HepG2 (cell line): ENCODE data around the gene DEGS1. TPM values are rescaled to one million over a fixed set of nuclear protein-coding genes. Genes with fewer than 3 reads are reported as not detected.
A peak's percentile ranks its signal among the peaks of the same experiment; 100 is the strongest.

ENCODE experiments used
- ATAC-seq: fragments of 200-7000 bp; cut with Tn5 transposase; 3 replicates; pipeline ENCODE4 v1.9.1; 2020; ENCODE audit warnings: mild to moderate bottlenecking, moderate library complexity
- BruUV-seq: library from RNA; stranded (reverse); fragments of 400-500 nt; replicated peaks from 2 replicates; lab custom pipeline; 2021; lab: Mats Ljungman, UMichigan
- CTCF ChIA-PET: fragments of 300-600 bp; formaldehyde crosslinking; extraction: SDS; loops from one replicate; lab custom pipeline; 2021; ENCODE audit warnings: low total read pairs, inconsistent platforms, low intra/inter-chr PET ratio; lab: Yijun Ruan, JAX
- POLR2A ChIA-PET: fragments of 350-600 bp; sonication (Branson Sonifier 250); formaldehyde crosslinking; loops from one replicate; lab custom pipeline; 2020; ENCODE audit warnings: antibody characterized with exemption, inconsistent platforms; lab: Yijun Ruan, JAX
- DNase-seq: peaks from one replicate; pipeline ENCODE4 v3.0.0-alpha.2; 2015; ENCODE audit warnings: low spot score
- FAIRE-seq: peaks from 3 replicates; lab custom pipeline; 2011; peaks lifted over from hg19 to GRCh38; lab: Jason Lieb, UNC
- H2AFZ ChIP-seq: one replicate; pipeline ENCODE4 v1.6.1; 2011; ENCODE audit warnings: low read length, inconsistent platforms
- H3K27ac ChIP-seq: fragments of 300-600 bp; 3 replicates; pipeline ENCODE4 v1.8.0; 2011; ENCODE audit warnings: mixed run types, mild to moderate bottlenecking, mixed read lengths, low read length, inconsistent platforms; ENCODE audit not compliant: insufficient read depth; ENCODE audit errors: extremely low read length
- H3K27me3 ChIP-seq, 2 experiments: fragments of 200-600 bp in 1 of 2; 2 replicates in 1 of 2; 3 replicates in 1 of 2; pipeline versions ENCODE4 v1.6.0 to v1.8.0; 2011; ENCODE audit warnings: low read length in 2 of 2, mild to moderate bottlenecking in 2 of 2, moderate library complexity in 2 of 2, inconsistent platforms in 1 of 2; ENCODE audit not compliant: insufficient read depth in 2 of 2, control insufficient read depth in 1 of 2
- H3K36me3 ChIP-seq, 2 experiments: fragments of 200-600 bp in 1 of 2; replicated peaks in 1 of 2; 2 replicates in 1 of 2; 3 replicates in 1 of 2; pipeline versions ENCODE4 v1.5.1 to v1.8.0; 2011; ENCODE audit warnings: low read length in 2 of 2, inconsistent platforms in 1 of 2; ENCODE audit not compliant: insufficient read depth in 2 of 2, control insufficient read depth in 1 of 2
- H3K4me1 ChIP-seq: 2 replicates; pipeline ENCODE4 v1.5.1; 2012; ENCODE audit warnings: low read length, inconsistent platforms; ENCODE audit not compliant: insufficient read depth
- H3K4me2 ChIP-seq: 2 replicates; pipeline ENCODE4 v1.6.0; 2011; ENCODE audit warnings: low read depth, low read length, inconsistent platforms
- H3K4me3 ChIP-seq, 3 experiments: fragments of 200-600 bp in 1 of 3; sonication (generic), shearing (Covaris generic) in 1 of 3; replicated peaks in 1 of 3; 2 replicates each; pipeline ENCODE4 v1.5.1; 2011 to 2016; ENCODE audit warnings: low read length in 3 of 3, inconsistent platforms in 2 of 3, low read depth in 2 of 3, mild to moderate bottlenecking in 2 of 3, control low read depth in 1 of 3, mixed read lengths in 1 of 3; ENCODE audit not compliant: insufficient read depth in 1 of 3
- H3K79me2 ChIP-seq: one replicate; pipeline ENCODE4 v1.6.1; 2011; ENCODE audit warnings: low read length, inconsistent platforms; ENCODE audit not compliant: insufficient read depth
- H3K9ac ChIP-seq: 2 replicates; pipeline ENCODE4 v1.6.0; 2011; ENCODE audit warnings: mild to moderate bottlenecking, low read depth, low read length, inconsistent platforms; ENCODE audit not compliant: insufficient read depth
- H3K9me3 ChIP-seq: 2 replicates; pipeline ENCODE4 v1.5.1; 2012; ENCODE audit warnings: mild to moderate bottlenecking, low read length
- H4K20me1 ChIP-seq: 2 replicates; pipeline ENCODE4 v1.6.0; 2011; ENCODE audit warnings: inconsistent platforms, mild to moderate bottlenecking, low read length, moderate library complexity; ENCODE audit not compliant: insufficient read depth
- CC2D1A ChIP-seq: sonication (generic); formaldehyde crosslinking; IDR thresholded peaks from 2 replicates; pipeline ENCODE4 v1.8.1; 2023; ENCODE audit warnings: mild to moderate bottlenecking, missing genetic modification reagents
- FLYWCH1 ChIP-seq: sonication (generic); formaldehyde crosslinking; IDR thresholded peaks from 2 replicates; pipeline ENCODE4 v1.8.1; 2023; ENCODE audit warnings: mild to moderate bottlenecking, missing genetic modification reagents
- HNRNPH1 ChIP-seq: fragments of 200-400 bp; formaldehyde crosslinking; optimal IDR thresholded peaks from 2 replicates; pipeline ENCODE3; 2017; ENCODE audit warnings: mild to moderate bottlenecking, low read depth, low read length
- IRF9 ChIP-seq: sonication (generic); formaldehyde crosslinking; IDR thresholded peaks from 2 replicates; pipeline ENCODE4 v1.8.0; 2022; ENCODE audit warnings: missing genetic modification reagents, mild to moderate bottlenecking, borderline replicate concordance
- MAFK ChIP-seq, 2 experiments: IDR thresholded peaks in 1 of 2; conservative IDR thresholded peaks in 1 of 2; 2 replicates each; pipeline ENCODE4 v1.6.1; 2011; ENCODE audit warnings: improper control_type of control experiment in 2 of 2, low read length in 2 of 2
- MED8 ChIP-seq: sonication (generic); formaldehyde crosslinking; IDR thresholded peaks from 2 replicates; pipeline ENCODE4 v1.8.1; 2023; ENCODE audit warnings: mild to moderate bottlenecking, missing genetic modification reagents; ENCODE audit not compliant: insufficient replicate concordance
- PRMT3 ChIP-seq: sonication (generic); formaldehyde crosslinking; IDR thresholded peaks from 2 replicates; pipeline ENCODE4 v1.8.1; 2022; ENCODE audit warnings: low read depth, mild to moderate bottlenecking, moderate library complexity, missing genetic modification reagents, borderline replicate concordance
- SALL2 ChIP-seq: sonication (generic); formaldehyde crosslinking; IDR thresholded peaks from 2 replicates; pipeline ENCODE4 v1.8.1; 2023; ENCODE audit warnings: mild to moderate bottlenecking, missing genetic modification reagents, inconsistent platforms
- TAF1 ChIP-seq: sonication (generic); formaldehyde crosslinking; IDR thresholded peaks from 2 replicates; pipeline ENCODE4 v1.4.0; 2020; ENCODE audit warnings: missing genetic modification reagents
- TEAD3 ChIP-seq: optimal IDR thresholded peaks from 2 replicates; pipeline ENCODE3; 2016; ENCODE audit warnings: borderline replicate concordance
- ZBTB39 ChIP-seq: sonication (generic); formaldehyde crosslinking; IDR thresholded peaks from 2 replicates; pipeline ENCODE4 v1.5.0; 2020; ENCODE audit warnings: missing genetic modification reagents
- ZFAT ChIP-seq: sonication (generic); formaldehyde crosslinking; conservative IDR thresholded peaks from 2 replicates; pipeline ENCODE4 v1.8.1; 2023; ENCODE audit warnings: missing genetic modification reagents, inconsistent platforms
- ZNF10 ChIP-seq: sonication (generic); formaldehyde crosslinking; IDR thresholded peaks from 2 replicates; pipeline ENCODE4 v1.4.0; 2020; ENCODE audit warnings: mild to moderate bottlenecking, low read depth, missing genetic modification reagents, borderline replicate concordance
- ZNF225 ChIP-seq: sonication (generic); formaldehyde crosslinking; IDR thresholded peaks from 2 replicates; pipeline ENCODE4 v1.4.0; 2020; ENCODE audit warnings: mild to moderate bottlenecking, missing genetic modification reagents
- ZNF33A ChIP-seq: sonication (generic); formaldehyde crosslinking; IDR thresholded peaks from 2 replicates; pipeline ENCODE4 v1.5.1; 2020; ENCODE audit warnings: missing genetic modification reagents, mild to moderate bottlenecking, moderate library complexity, borderline replicate concordance
- ZNF75D ChIP-seq: sonication (generic); formaldehyde crosslinking; IDR thresholded peaks from 2 replicates; pipeline ENCODE4 v1.8.1; 2023; ENCODE audit warnings: missing genetic modification reagents, mild to moderate bottlenecking, borderline replicate concordance
- WGBS: methylation state at CpG from one replicate; pipeline ENCODE4 v1.1.6; 2017; ENCODE audit warnings: low lambda C conversion rate; 5-methylcytosine and 5-hydroxymethylcytosine counted together
- in situ Hi-C: cut with HindIII; loops from 2 replicates; pipeline ENCODE4 v1.10.0; 2017; ENCODE audit warnings: low pct_unique_long_range_greater_than_20kb; ENCODE audit not compliant: extremely low pct_ligation_motif_present
- intact Hi-C: fragments of 100-400 bp; cut with micrococcal nuclease; formaldehyde crosslinking; loops from one replicate; pipeline ENCODE4 v1.10.0; 2022; ENCODE audit not compliant: unreplicated experiment
- polyA plus RNA-seq, 8 experiments: library from polyadenylated mRNA; depleted of rRNA in 3 of 8; stranded (reverse) in 7 of 8; unstranded in 1 of 8; fragments of >200 nt; fragmentation: Illumina TruSeq in 4 of 8; extraction: Trizol in 4 of 8; gene quantifications; 2 replicates each; pipeline versions ENCODE4 v1.2.1 to v1.2.3, GENCODE V29; 2011 to 2016; ENCODE audit warnings: low read depth in 4 of 8, missing spikeins in 1 of 8, mixed read lengths in 1 of 8; ENCODE audit not compliant: insufficient read depth in 1 of 8
- total RNA-seq, 5 experiments: library from RNA; depleted of rRNA; stranded (reverse); fragments of >200 nt; fragmentation: Illumina TruSeq; extraction: Trizol; gene quantifications; 2 replicates each; pipeline ENCODE4 v1.2.3, GENCODE V29; 2016; ENCODE audit warnings: low read depth in 1 of 5

DEGS1 gene
- total and polyA plus RNA-seq, 2 of the 13 experiments (the other 11 are each of a cell fraction or from before 2014, with no cell fraction given) = 18.1 to 35.9 TPM

- ChIA-PET CTCF (no interaction called here), POLR2A (interaction anchor here (0.6 kb wide), 1 partner anchor 1747 kb away, joined by 3 read pairs; the partner anchor contains the start of gene PYCR2)
- H3K4me1 ChIP-seq = peaks cover 14% of the 10 kb centered on the region
- no peak for FAIRE-seq
- H3K27ac ChIP-seq = no peak overlapping the region
- H2AFZ ChIP-seq = no peak overlapping the region
- BruUV-seq = no TSS peak
- H3K79me2 ChIP-seq = no peaks in the 10 kb centered on the region
- no peak for ATAC-seq
- no peak overlapping the region for H3K4me3 ChIP-seq
- no peak overlapping the region for H3K9ac ChIP-seq
- no peaks in the 10 kb centered on the region for H3K9me3 ChIP-seq
- intact Hi-C loops = no loop called here
- WGBS = 45% methylated on average over 9 of the region's 9 CpGs
- H4K20me1 ChIP-seq = no peaks in the 10 kb centered on the region
- no peaks in the 10 kb centered on the region; a peak in 1 of 5 replicates for H3K27me3 ChIP-seq
- TF ChIP-seq ZBTB39 (CRISPR knock-in tag) = no peak
- TF ChIP-seq TAF1 (CRISPR knock-in tag) = no peak
- TF ChIP-seq ZNF33A (CRISPR knock-in tag) = no peak
- no peak for TF ChIP-seq CC2D1A
- TF ChIP-seq TEAD3 (CRISPR knock-in tag) = no peak
- in situ Hi-C loops = no loop called here
- peak overlapping the region; percentile 24; the same call in 1 of the 2 replicates for H3K4me2 ChIP-seq
- no peak for DNase-seq
- H3K36me3 ChIP-seq = no peaks in the 10 kb centered on the region
Measured at GRCh38 chr1:224177356-224177999, 5.6 kb upstream of the DEGS1 start.

GRCh38 chr1:224178894-224179293, 4.1 kb upstream of the DEGS1 start:
- no peaks in the 10 kb centered on the region for H3K36me3 ChIP-seq
- ChIA-PET CTCF (no interaction called here), POLR2A (no interaction called here)
- H3K9ac ChIP-seq = no peak overlapping the region
- in situ Hi-C loops (no loop called here), intact Hi-C loops (no loop called here)
- BruUV-seq = no TSS peak
- 91% methylated on average over 5 of the region's 5 CpGs for WGBS
- H3K27ac ChIP-seq = no peak overlapping the region
- no peaks in the 10 kb centered on the region for H3K9me3 ChIP-seq
- no peaks in the 10 kb centered on the region for H3K79me2 ChIP-seq
- H3K4me3 ChIP-seq = no peak overlapping the region
- ATAC-seq (no peak), DNase-seq (no peak), FAIRE-seq (no peak)
- H3K4me2 ChIP-seq = no peak overlapping the region
- H3K27me3 ChIP-seq = no peaks in the 10 kb centered on the region
- no peaks in the 10 kb centered on the region for H4K20me1 ChIP-seq
- H2AFZ ChIP-seq = no peak overlapping the region
- H3K4me1 ChIP-seq = peaks cover 14% of the 10 kb centered on the region
- no peak for TF ChIP-seq MAFK (conservative IDR thresholded peaks at IDR 0.05 in 1 of 2, IDR thresholded peaks at IDR 0.05 in 1 of 2; ENCODE audit: low read length in 2 of 2)
- TF ChIP-seq ZNF10 (CRISPR knock-in tag) = no peak
- TF ChIP-seq ZNF225 (CRISPR knock-in tag) = no peak
- no peak for TF ChIP-seq MED8 (CRISPR knock-in tag)
- no peak for TF ChIP-seq ZFAT (CRISPR knock-in tag)
- TF ChIP-seq SALL2 (CRISPR knock-in tag) = no peak
- no peak for TF ChIP-seq PRMT3 (CRISPR knock-in tag)
- no peak for TF ChIP-seq HNRNPH1
- no peak for TF ChIP-seq FLYWCH1 (CRISPR knock-in tag)
- TF ChIP-seq ZNF75D = no peak
- no peak for TF ChIP-seq IRF9 (CRISPR knock-in tag)
